HG03095 (cell line): Measurements from ENCODE around the gene HTRA3.

Experiments
- ATAC-seq: cut with Tn5 transposase; IDR thresholded peaks from one replicate; pipeline ENCODE4 v1.9.1; 2021; ENCODE audit warnings: moderate library complexity; ENCODE audit not compliant: unreplicated experiment

The HTRA3 gene

GRCh38 chr4:8306511-8307021, 37.0 kb downstream of the HTRA3 start:
- no peak for ATAC-seq

- ATAC-seq: no peak
Measured at GRCh38 chr4:8307121-8307520, 37.6 kb downstream of the HTRA3 start.

GRCh38 chr4:8307714-8308113, 38.2 kb downstream of the HTRA3 start:
- ATAC-seq: no peak

GRCh38 chr4:8308144-8308543, 38.6 kb downstream of the HTRA3 start:
- ATAC-seq: no peak

- no peak for ATAC-seq
Measured at GRCh38 chr4:8308856-8309771, 39.6 kb downstream of the HTRA3 start.

- no peak for ATAC-seq
Measured at GRCh38 chr4:8310306-8310705, 40.8 kb downstream of the HTRA3 start.

GRCh38 chr4:8311101-8312068, 41.8 kb downstream of the HTRA3 start:
- no peak for ATAC-seq

- ATAC-seq: no peak
Measured at GRCh38 chr4:8312069-8312445, 42.5 kb downstream of the HTRA3 start.

GRCh38 chr4:8312976-8313375, 43.4 kb downstream of the HTRA3 start:
- no peak for ATAC-seq

GRCh38 chr4:8314691-8315255, 45.2 kb downstream of the HTRA3 start:
- no peak for ATAC-seq

GRCh38 chr4:8315435-8316250, 46.1 kb downstream of the HTRA3 start:
- ATAC-seq: no peak

- ATAC-seq: no peak
Measured at GRCh38 chr4:8316251-8316771, 46.8 kb downstream of the HTRA3 start.

GRCh38 chr4:8316911-8317351, 47.4 kb downstream of the HTRA3 start:
- ATAC-seq: no peak

GRCh38 chr4:8317474-8317873, 47.9 kb downstream of the HTRA3 start:
- ATAC-seq: no peak

- no peak for ATAC-seq
Measured at GRCh38 chr4:8318509-8318908, 49.0 kb downstream of the HTRA3 start.

GRCh38 chr4:8319061-8319460, 49.5 kb downstream of the HTRA3 start:
- ATAC-seq: no peak

GRCh38 chr4:8319731-8320385, 50.3 kb downstream of the HTRA3 start:
- ATAC-seq: no peak

- ATAC-seq: no peak
Measured at GRCh38 chr4:8320386-8320750, 50.8 kb downstream of the HTRA3 start.

- no peak for ATAC-seq
Measured at GRCh38 chr4:8321220-8321619, 51.7 kb downstream of the HTRA3 start.

GRCh38 chr4:8321771-8322170, 52.2 kb downstream of the HTRA3 start:
- ATAC-seq: no peak
